GM19395 (cell line): Measurements from ENCODE around the gene UACA.
"Not testable (repeated sequence)": the region's sequence is repeated elsewhere in the genome, so short reads cannot be mapped to it uniquely, and the experiment has no call there.

ENCODE experiments used
- ATAC-seq: cut with Tn5 transposase; IDR thresholded peaks from one replicate; pipeline ENCODE4 v1.9.1; 2021; ENCODE audit warnings: mild to moderate bottlenecking, moderate library complexity; ENCODE audit not compliant: unreplicated experiment

Gene UACA

DNA sequence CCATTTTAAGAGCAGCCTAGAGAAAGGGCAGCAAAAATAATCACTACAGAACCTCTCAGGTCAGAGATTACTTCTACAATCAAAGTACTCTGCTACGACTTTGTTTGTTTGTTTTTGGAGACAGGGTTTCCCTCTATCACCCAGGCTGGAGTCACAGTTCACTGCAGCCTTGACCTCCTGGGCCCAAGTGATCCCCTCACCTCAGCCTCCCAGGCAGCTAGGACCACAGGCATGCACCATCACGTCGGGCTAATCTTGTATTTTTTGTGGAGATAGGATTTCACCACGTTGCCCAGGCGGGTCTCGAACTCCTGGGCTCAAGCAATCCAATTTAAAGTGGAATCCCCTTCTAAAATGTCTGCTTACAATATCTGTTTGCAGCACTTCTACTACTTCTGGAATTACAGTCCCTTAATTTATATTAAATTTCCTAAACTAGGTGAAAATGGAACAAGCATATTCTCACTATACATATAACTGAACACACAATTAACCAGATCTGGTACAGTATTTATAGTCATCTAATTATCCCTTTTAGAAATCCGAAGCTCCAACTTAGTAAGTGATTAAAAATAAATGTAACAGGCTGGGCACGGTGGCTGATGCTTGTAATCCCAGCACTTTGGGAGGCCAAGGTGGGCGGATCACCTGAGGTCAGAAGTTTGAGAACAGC lies 4.4 kb downstream of the UACA start:
- no peak for ATAC-seq

DNA sequence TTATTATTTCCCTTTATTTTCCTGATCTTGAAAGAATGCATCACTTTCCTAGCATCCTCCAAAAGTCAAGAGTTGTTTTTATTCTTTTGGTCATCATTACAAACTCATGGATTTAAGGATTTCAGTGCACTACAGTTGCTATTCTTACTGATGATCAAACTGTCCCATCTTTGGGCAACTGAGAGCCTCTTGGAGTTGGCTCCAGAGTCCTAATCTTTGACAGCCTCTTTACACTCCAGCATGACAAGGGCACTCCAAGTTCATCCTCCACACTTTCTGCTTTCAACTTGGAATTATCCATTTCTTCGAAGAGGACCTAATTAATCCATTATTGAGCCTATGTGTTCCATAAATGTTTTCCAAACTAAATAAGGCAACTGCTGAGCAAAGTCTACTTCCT lies 5.7 kb downstream of the UACA start:
- ATAC-seq: no peak

DNA sequence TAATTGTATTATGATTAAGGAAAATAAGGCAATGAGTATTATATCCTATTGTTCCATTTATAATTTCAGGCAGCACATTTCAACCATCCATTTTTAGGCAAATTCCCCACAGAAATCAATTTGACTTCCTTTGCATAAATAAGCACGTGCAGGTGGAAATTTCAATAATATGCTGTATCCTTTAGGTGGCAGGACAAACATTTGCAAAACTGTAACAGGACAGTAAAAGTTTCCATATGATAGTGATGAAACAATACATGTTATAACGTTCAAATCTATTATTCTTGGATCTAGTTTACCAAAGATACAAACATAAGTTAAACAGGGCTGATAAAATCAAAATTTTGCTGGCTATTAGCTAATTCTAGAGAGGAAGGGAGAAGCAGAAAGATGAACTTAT lies 8.5 kb downstream of the UACA start:
- ATAC-seq: no peak

DNA sequence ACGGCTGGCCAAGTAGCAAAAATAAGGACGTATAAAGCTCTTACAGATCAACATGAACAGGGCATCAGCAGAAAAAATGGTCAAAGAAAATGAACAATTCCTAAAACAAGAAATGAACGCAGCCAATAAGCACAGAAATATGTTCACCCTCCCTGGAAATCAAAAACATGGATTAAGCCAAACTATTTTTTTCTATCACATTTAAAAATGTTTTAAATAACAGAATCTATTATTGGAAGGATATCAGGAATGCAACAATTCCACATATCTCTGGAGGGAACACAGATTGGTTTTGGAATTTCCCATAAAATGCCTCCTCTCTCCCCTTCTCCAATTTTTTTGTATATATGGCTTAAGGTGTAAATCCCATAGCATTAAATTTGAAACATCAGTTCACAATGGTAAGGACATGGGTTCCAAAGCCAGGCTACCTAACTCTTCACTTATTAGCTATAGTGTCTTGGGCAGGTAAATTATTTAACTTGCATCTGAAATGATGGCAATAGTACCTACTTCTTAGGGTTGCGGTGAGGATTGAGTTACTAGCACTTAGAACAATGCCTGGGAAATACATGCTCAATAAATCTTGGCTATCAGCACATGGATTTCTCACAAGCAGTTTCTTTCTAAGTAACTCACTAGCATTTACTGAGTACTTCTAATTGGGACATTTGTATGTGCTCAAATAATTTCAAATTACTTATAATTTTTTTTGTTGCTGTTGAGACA lies 10.1 kb downstream of the UACA start:
- ATAC-seq: no peak

DNA sequence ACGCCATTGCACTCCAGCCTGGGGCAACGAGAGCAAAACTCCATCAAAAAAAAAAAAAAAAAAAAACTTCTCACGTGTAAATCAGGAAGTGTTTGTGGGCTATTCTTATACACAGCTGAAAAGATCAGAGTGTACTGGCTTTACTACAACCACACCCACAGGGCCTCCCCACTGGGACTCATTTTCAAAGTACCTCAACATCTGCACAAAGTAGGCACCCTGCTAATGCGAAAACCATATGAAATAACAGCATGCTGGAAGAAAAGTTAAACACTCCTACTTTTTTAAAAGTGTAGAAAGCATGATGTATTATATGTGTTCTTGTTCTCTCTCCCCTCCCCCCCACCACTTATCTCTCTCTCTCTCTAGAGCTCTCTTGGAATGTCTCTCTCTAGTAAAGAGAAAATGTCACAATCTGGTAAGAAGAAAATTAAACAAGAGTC lies 11.1 kb downstream of the UACA start:
- ATAC-seq: no peak

DNA sequence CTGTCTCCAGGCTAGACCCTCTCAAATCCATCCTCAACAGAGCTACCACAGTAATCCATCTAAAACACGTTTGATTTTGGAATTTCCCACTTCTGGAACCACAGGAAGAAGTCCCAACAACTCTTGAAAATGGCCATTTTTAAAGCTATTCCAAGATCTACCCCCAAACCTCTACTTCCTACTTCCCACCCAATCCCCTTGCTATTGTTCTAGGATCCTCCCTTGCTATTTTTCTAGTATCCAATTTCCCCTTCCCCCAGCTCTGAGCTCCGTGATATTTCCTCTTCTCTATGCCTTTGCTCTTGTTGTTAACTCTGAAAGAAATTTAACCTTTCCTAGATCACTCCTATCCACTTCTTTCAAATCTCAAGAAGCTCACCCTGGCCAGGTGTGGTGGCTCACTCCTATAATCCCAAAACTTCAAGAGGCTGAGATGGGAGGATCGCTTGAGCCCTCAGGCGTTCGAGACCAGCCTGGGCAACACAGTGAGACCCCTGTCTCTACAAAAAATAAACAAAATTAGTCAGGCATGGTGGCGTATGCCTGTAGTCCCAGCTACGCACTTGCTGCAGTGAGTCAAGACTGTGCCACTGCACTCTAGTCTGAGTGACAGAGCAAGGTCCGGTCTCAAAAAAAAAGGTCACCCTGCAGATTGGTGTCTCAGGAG lies 13.0 kb downstream of the UACA start:
- ATAC-seq: no peak

DNA sequence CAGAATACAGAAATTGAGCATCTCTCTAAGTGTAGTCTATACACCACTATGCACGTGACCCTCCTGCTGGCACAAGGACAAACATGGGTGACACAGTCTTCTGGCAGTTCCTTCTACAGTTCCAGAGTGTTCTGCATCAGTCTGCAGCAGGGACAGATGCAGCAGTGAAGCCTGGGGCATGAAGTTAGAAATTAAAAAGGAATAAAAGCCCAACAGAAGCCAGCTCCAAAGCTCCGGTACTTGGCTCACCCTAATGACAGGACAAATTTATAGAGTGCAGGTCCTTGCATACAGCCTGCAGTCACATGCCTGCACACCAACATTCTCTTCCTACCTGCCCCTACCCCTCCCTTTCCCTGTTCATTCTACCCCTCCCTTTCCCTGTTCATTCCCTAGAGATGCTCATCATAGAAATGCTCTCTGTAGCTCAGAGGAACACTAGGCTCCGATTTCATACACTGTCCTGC lies 15.0 kb downstream of the UACA start:
- ATAC-seq: no peak

DNA sequence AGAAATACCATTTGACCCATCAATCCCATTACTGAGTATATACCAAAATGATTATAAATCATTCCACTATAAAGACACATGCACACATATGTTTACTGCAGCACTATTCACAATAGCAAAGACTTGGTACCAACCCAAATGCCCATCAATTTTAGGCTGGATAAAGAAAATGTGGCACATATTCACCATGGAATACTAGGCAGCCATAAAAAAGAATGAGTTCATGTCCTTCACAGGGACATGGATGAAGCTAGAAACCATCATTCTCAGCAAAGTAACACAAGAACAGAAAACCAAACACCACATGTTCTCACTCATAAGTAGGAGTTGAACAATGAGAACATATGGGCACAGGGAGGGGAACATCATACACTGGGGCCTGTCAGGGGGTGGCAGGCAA lies 16.8 kb downstream of the UACA start:
- ATAC-seq: not testable (repeated sequence)

DNA sequence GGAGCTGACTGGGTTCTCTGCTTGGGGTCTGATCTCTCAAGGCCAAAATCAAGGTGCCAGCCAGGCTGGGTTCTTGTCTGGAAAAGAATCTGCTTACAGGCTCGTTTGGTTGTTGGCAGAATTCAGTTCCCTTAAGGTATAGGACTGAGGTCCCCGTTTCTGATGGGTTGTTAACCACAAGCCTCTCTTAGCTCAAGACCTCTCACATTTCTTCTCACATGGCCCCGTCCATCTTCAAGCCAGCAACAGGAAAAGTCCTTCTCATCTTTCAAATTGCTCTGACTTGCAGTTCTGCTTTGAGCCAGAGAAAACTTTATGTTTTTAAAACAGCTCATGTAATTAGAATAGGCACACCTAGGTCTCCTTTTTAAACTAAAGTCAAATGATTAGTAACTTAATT lies 20.4 kb downstream of the UACA start:
- ATAC-seq: no peak

DNA sequence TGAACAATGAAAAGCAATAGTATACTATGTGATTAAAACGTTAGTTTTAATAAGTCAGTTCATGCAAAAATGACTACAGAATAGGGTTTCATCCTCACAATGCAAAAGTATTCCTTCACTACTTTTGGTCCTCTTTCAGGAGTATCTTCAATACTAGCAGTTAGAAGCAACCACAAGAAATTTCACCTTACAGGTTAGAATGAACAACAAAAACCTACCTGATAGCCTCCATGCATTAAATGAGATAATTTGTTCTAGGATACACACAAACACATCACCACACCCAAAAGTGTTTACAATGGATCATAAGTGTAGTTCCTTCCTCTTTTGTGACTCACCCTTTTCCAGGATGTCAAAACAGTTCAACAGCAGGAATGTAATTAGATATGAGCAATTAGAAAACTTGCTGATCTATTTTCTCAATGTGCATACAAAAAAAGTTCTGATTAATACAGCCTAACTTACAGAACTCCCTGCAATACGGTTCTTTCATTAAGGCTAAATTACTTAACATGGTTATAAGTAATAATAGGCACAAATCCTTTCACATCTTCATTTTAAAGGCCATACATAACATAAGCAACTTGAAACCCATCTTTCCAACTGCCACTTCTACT lies 21.6 kb downstream of the UACA start:
- no peak for ATAC-seq

DNA sequence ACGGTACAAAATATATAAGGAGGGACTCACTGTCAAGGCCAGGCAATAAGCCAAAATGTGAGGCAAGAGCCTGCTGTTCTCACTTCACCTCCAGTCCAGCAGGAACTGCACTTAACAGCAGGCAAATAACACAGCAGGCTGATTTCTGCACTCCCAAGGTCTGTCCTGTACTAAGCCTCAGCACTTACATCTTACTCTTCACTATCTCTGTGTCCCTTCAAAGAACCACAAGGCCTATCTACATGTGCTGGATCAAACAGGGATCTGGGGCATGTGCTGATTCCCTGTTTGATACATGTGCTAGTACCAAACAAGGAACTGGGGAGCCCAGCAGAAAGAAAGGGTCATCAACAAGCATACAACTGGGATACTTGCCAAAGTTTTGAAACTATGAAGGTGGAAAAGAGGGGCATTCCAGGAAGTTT lies 22.2 kb downstream of the UACA start:
- no peak for ATAC-seq

DNA sequence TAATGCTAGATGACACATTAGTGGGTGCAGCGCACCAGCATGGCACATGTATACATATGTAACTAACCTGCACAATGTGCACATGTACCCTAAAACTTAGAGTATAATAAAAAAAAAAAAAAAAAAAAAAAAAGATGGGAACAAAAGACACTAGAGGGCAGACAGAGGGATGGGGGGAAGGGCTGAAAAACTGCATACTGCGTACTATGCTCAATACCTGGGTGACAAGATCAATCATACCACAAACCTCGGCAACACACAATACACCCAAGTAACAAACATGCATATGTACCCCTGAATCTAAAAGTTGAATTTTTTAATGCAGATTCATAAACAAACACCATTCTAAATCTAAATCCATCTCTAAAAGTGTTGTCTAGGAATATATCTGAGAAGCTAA lies 28.3 kb downstream of the UACA start:
- not testable (repeated sequence) for ATAC-seq

DNA sequence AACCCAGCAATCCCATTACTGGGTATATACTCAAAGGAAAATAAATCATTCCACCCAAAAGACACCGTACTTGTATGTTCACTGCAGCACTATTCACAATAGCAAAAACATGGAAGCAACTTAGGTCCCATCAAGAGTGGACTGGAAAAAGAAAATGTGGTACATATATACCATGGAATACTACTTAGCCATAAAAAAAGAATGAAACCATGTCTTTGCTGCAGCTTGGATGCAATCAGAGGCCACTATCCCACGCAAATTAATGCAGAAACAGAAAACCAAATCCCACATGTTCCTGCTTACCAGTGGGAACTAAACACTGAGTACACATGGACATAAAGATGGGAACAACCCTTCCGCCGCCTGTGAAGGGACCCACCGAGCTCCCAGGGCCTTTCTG lies 34.2 kb downstream of the UACA start:
- ATAC-seq: no peak

DNA sequence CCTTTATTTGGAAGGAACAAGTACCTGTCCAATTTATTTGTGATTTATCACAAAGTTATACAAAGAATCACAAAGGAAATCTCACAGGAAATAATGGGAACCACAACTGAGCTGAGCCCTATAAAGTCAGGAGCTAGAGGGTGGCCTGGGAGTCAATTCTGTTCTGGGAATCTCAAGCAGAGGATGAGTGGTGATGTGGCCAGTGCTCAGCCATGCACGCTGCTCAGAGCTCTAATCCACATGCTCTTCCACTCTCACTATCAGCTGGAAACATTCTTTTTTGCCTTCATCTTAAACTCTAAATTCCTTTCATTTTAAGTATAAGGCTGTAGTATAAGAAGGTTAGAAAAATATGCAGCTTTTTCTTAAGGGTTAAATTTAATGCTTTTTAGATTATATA lies 36.6 kb downstream of the UACA start:
- no peak for ATAC-seq

DNA sequence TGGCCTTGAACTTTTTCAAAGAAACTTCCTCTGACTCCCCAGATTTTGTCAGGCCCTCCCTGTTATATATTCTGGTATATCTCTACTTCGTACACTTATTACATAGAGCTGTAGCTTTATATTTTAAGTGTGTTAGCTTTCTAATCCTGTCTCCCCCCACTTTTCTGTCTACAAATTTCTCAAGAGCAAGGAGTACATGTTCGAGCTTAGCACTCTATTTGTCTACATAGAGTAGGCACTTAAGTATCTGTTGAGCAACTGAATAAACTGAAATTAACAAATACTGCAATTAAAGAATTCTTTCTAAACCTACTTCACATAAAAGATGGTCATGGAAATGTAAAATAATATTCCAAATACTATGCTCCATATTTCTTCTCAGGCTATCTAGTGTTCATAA lies 39.4 kb downstream of the UACA start:
- ATAC-seq: no peak

DNA sequence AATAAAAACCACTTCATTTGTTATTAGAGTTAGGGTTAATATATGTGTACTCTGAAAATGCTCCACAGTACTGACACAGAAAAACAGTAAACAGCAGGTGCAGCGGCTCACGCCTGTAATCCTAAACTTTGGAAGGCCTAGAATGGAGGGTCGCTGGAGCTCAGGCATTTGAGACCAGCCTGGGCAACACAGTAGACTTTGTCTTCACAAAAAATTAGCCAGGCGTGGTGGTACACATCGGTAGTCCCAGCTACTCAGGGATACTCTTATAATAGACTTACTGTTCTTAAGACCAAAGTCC lies 40.3 kb downstream of the UACA start:
- no peak for ATAC-seq

DNA sequence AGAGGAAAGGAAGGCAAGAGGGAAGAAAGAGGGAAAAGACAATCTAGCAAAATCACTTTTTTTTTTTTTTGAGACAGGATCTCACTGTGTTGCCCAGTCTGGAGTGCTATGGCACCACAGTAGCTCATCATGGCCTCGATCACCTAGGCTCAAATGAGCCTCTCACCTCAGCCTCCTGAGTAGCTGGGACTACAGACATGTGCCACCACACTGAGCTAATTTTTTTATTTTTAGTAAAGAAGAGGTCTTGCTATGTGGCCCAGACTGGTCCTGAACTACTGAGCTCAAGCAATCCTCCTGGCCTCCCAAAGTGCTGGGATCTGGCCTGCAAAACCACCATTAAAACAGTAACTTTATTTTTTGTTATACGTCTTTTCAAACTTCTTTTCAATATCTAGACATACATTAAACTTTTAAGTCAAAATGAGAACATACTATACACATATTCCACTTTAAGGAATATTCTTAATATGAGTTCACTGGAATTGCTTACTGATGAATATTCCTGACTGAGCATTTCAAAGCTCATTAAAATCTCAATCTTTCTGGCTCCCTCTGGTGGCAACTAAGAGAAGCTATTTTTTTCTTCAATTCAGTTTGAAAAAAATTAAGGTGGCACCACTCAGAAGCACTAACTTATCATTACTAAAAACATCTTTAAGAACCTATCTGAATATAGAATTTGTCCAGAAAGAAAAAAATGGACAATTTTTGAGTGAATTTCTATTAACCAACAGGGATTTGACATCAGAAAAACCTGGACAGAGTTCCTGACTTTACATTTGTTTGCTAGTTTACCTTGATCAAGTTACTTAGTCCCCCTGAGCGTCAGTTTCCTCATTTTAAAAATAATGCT lies 40.9 kb downstream of the UACA start:
- no peak for ATAC-seq

DNA sequence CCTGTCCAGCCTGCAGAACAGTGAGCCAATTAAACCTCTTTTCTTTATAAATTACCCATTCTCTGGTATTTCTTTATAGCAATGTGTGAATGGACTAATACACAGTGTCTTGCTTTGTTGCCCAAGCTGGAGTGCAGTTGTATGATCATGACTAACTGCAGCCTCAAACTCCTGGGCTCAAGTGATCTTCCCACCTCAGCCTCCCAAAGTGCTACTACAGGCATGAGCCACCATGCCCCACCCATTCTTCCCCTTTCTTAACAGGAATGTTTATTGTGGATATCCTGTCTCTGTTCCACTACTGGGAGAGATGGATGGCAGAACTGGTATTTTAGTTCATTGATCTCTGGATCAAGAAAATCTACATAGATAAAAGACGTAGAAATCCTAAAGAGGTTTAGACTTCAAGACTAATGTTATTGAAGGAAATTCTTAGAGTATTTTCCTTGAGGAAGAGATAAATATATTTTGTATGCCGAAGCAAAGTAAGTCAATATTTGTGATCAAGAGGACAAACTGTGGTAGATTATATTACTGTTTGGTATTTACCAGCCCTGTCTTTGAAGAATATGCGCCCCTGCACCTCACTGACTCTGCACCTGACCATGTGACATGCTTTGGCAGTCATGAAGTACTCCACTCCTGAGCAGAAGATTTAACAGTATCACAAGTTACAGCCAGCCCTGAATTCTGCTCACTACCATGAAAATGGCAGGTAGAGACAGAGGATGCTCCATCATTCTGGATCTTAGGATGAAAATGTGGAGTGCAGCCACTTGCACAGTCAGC lies 42.9 kb downstream of the UACA start:
- ATAC-seq: no peak

DNA sequence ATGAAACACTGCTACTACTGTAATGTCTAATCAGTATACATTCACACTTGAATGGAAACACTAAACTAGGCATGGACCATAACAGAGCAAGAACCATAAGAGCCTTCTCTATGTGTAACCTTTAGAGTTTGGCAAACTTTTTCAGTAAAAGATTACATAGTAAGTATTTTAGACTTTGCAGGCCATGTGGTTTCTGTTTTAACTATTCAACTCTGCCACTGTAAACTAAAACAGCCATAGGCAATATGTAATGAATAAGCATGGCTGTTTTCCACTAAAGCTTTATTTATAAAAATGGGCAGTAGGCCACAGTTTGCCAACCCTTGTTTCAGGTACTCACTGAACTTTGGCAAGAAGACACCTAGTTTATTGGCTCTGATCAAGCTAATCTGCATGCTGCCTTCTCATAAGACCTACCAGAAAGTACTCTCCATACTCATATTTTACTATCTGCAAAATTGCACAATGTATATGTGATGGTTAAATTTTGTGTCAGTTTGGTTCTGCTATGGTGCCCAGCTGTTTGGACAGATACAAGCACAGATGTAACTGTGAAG lies 46.0 kb downstream of the UACA start:
- no peak for ATAC-seq
